Nephron progenitor cell (in vitro differentiated cells): Measurements from ENCODE around the gene CGB7.

ENCODE experiments used
- DNase-seq: peaks from one replicate; pipeline ENCODE4 v3.0.0; 2021
- H3K27ac Mint-ChIP-seq: 2 replicates; pipeline ENCODE4 v1.8.0; 2021; ENCODE audit warnings: mild to moderate bottlenecking, moderate library complexity, mixed read lengths
- H3K27me3 Mint-ChIP-seq: 2 replicates; pipeline ENCODE4 v1.8.0; 2021; ENCODE audit warnings: mild to moderate bottlenecking, low read depth, mixed read lengths; ENCODE audit not compliant: poor library complexity
- H3K36me3 Mint-ChIP-seq: 2 replicates; pipeline ENCODE4 v1.8.0; 2021; ENCODE audit warnings: low read depth, mixed read lengths
- H3K4me1 Mint-ChIP-seq: 2 replicates; pipeline ENCODE4 v1.8.0; 2021; ENCODE audit warnings: mixed read lengths
- H3K4me3 Mint-ChIP-seq: 2 replicates; pipeline ENCODE4 v1.8.0; 2021; ENCODE audit warnings: mild to moderate bottlenecking, moderate library complexity, mixed read lengths
- H3K9me3 Mint-ChIP-seq: 2 replicates; pipeline ENCODE4 v1.8.0; 2021; ENCODE audit warnings: mild to moderate bottlenecking, moderate library complexity, mixed read lengths
- TF ChIP-seq, protein P1 (sequence below): fragments of 200-600 bp; sonication (generic); IDR thresholded peaks from 2 replicates; pipeline ENCODE4 v1.5.0; 2021; ENCODE audit warnings: antibody characterized with exemption

Gene CGB7

GRCh38 chr19:49017041-49017665, 40.4 kb downstream of the CGB7 start, which contains the start of gene LHB:
LHB (minus strand) TSS chr19:49017091; CDS start chr19:49017081, 10 bp downstream.
- H3K4me1 Mint-ChIP-seq: peaks cover 28% of the 10 kb centered on the region
- H3K27me3 Mint-ChIP-seq: peaks cover 31% of the 10 kb centered on the region
- TF ChIP-seq, protein P1, sequence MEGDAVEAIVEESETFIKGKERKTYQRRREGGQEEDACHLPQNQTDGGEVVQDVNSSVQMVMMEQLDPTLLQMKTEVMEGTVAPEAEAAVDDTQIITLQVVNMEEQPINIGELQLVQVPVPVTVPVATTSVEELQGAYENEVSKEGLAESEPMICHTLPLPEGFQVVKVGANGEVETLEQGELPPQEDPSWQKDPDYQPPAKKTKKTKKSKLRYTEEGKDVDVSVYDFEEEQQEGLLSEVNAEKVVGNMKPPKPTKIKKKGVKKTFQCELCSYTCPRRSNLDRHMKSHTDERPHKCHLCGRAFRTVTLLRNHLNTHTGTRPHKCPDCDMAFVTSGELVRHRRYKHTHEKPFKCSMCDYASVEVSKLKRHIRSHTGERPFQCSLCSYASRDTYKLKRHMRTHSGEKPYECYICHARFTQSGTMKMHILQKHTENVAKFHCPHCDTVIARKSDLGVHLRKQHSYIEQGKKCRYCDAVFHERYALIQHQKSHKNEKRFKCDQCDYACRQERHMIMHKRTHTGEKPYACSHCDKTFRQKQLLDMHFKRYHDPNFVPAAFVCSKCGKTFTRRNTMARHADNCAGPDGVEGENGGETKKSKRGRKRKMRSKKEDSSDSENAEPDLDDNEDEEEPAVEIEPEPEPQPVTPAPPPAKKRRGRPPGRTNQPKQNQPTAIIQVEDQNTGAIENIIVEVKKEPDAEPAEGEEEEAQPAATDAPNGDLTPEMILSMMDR: no peak
- DNase-seq: no peak
- H3K27ac Mint-ChIP-seq: no peak within 1 kb of the TSS
- H3K9me3 Mint-ChIP-seq: no peaks in the 10 kb centered on the region
- peak within 1 kb of the TSS; percentile 45 for H3K4me3 Mint-ChIP-seq
- H3K36me3 Mint-ChIP-seq: peaks cover 23% of the 10 kb centered on the region

DNA sequence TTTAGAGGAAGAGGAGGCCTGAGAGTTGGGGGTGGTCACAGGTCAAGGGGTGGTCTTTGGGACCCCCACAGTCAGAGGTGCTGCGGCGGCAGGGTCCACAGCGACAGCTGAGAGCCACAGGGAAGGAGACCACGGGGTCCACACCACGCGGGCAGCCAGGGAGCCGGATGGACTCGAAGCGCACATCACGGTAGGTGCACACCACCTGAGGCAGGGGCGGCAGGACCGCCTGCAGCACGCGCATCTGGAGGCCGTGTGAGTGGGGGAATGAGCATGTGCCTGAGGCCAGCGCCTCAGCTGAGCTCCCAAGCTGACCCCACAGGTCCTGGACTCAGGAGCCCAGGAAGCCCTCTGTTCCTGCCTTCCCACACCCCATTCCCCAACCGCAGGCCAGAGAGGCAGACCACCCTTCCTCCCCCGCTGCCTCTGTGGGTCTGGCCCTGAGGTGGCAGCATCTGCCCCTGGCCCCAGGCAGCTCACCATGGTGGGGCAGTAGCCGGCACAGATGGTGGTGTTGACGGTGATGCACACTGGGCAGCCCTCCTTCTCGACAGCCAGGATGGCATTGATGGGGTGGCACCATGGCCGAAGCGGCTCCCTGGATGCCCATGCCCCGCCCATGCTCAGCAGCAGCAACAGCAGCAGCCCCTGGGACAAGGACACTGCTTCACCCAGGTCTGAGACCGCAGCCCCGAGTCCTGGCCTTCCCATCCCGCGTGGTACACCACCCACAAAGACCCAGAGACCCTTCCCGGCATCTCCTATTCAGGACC, 41.3 kb downstream of the CGB7 start:
- Mint-ChIP-seq H3K27ac (no peak overlapping the region), H3K36me3 (peaks cover 23% of the 10 kb centered on the region), H3K9me3 (no peaks in the 10 kb centered on the region), H3K4me1 (peaks cover 23% of the 10 kb centered on the region), H3K27me3 (peaks cover 31% of the 10 kb centered on the region), H3K4me3 (no peak overlapping the region)
- TF ChIP-seq, protein P1: no peak
- no peak for DNase-seq

DNA sequence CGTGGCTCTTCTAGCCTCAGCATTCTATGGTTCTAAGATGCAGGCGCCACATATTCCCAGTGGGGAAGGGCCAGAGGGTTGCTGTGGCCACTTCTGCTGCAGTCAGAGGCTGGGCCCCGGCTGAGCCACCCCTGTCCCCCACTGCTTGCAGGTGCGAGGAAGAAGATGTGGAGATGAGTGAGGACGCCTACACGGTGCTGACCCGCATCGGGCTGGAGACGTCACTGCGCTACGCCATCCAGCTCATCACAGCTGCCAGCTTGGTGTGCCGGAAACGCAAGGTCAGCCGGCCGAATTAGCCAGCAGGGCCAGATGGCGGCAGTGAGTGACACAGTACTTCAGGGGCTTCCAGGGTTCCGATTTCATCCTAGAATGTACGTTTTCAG, 42.7 kb downstream of the CGB7 start:
- H3K9me3 Mint-ChIP-seq: no peaks in the 10 kb centered on the region
- H3K4me3 Mint-ChIP-seq: no peak overlapping the region
- peaks cover 21% of the 10 kb centered on the region for H3K27me3 Mint-ChIP-seq
- peaks cover 9% of the 10 kb centered on the region for H3K4me1 Mint-ChIP-seq
- H3K36me3 Mint-ChIP-seq: peaks cover 34% of the 10 kb centered on the region
- TF ChIP-seq, protein P1: no peak
- DNase-seq: no peak
- no peak overlapping the region for H3K27ac Mint-ChIP-seq

DNA sequence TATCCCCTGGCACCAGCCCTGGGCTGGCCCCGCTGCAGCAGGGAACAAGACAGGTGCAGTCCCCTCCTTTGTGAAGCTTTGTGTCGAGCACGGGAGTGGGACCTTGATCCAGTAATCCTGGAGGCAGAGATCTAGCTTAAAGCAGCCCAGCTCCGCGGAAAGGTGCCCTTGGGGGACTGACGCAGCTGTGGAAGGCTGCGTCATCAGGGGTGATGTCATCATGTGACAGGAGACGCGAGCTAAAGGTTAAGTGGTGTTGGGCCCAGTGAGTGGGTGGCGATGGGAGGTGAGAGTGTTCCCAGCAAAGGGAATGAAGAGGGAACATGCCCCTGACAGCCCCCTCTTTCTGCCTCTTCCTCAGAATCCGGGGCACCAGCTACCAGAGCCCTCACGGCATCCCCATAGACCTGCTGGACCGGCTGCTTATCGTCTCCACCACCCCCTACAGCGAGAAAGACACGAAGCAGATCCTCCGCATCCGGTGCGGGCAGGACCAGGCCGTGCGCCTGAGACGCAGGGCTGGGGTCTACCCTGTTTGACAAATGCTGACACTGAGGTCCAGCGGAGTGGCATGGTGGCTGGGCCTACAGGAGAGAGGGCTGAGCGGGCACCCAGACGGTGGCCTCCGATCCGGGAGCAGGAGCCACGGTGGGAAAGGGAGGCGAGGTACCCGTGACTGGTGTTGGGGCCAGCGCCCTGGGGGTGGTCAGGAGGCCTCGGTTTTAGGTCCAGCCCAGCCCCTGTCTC, 43.3 kb downstream of the CGB7 start:
- Mint-ChIP-seq H3K4me1 (peaks cover 5% of the 10 kb centered on the region), H3K27me3 (peaks cover 20% of the 10 kb centered on the region), H3K9me3 (no peaks in the 10 kb centered on the region), H3K36me3 (peaks cover 35% of the 10 kb centered on the region), H3K4me3 (no peak overlapping the region), H3K27ac (no peak overlapping the region)
- TF ChIP-seq, protein P1: no peak
- DNase-seq: no peak

DNA sequence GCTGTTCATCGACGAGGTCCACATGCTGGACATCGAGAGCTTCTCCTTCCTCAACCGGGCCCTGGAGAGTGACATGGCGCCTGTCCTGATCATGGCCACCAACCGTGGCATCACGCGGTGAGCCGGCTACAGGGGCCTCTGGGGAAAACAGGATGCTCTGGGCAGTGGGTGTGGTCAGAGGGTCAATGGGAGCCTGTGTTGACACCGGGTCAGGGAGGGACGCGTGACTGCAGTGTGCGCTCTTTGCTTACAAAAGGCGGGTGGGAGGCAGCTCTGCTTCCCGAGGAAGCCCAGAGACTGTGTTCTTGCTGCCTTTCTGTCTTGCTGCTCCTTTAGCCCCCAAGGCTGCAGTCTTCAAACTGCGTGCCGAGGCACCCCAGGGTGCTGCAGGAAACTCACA, 46.4 kb downstream of the CGB7 start:
- H3K9me3 Mint-ChIP-seq: no peaks in the 10 kb centered on the region
- peaks cover 3% of the 10 kb centered on the region for H3K27me3 Mint-ChIP-seq
- peaks cover 47% of the 10 kb centered on the region for H3K36me3 Mint-ChIP-seq
- TF ChIP-seq, protein P1: no peak
- H3K4me1 Mint-ChIP-seq: no peaks in the 10 kb centered on the region
- no peak overlapping the region for H3K27ac Mint-ChIP-seq
- no peak for DNase-seq
- no peak overlapping the region for H3K4me3 Mint-ChIP-seq
